ENCODE results near the gene FOXO6.

DNA sequence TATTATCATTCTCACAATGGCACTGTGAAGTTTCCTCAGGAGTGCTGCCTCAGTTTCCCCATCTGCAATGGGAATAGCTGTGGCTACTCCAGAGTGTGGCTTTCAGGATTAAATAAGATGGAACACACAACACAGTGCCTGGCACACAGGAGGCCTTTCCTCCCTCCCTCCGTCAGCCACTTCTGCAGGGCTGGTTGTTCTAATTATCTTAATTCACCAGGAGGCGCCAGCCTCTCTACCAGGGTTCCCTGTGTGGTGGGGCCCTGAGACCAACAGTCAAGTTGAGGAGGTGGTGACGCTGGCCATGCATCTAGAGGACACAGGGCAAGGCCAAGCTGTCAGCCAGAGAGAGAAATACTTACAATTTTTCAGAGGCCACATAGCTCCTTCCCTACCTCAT is 6.3 kb upstream of the FOXO6 start:
- TF ChIP-seq, protein P1, sequence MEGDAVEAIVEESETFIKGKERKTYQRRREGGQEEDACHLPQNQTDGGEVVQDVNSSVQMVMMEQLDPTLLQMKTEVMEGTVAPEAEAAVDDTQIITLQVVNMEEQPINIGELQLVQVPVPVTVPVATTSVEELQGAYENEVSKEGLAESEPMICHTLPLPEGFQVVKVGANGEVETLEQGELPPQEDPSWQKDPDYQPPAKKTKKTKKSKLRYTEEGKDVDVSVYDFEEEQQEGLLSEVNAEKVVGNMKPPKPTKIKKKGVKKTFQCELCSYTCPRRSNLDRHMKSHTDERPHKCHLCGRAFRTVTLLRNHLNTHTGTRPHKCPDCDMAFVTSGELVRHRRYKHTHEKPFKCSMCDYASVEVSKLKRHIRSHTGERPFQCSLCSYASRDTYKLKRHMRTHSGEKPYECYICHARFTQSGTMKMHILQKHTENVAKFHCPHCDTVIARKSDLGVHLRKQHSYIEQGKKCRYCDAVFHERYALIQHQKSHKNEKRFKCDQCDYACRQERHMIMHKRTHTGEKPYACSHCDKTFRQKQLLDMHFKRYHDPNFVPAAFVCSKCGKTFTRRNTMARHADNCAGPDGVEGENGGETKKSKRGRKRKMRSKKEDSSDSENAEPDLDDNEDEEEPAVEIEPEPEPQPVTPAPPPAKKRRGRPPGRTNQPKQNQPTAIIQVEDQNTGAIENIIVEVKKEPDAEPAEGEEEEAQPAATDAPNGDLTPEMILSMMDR (IDR thresholded peaks at IDR 0.05), result no peak
- TF ChIP-seq POLR2A (IDR thresholded peaks at IDR 0.05), result no peak
